ENCODE data around the gene HOXA3. TPM values are rescaled to one million over a fixed set of nuclear protein-coding genes. Genes with fewer than 3 reads are reported as not detected.

The HOXA3 gene
- total and polyA plus RNA-seq, 10 of the 15 experiments (the other 5 are each of a cell fraction or from before 2014, with no cell fraction given): 0.05 TPM; not detected in 9

DNA sequence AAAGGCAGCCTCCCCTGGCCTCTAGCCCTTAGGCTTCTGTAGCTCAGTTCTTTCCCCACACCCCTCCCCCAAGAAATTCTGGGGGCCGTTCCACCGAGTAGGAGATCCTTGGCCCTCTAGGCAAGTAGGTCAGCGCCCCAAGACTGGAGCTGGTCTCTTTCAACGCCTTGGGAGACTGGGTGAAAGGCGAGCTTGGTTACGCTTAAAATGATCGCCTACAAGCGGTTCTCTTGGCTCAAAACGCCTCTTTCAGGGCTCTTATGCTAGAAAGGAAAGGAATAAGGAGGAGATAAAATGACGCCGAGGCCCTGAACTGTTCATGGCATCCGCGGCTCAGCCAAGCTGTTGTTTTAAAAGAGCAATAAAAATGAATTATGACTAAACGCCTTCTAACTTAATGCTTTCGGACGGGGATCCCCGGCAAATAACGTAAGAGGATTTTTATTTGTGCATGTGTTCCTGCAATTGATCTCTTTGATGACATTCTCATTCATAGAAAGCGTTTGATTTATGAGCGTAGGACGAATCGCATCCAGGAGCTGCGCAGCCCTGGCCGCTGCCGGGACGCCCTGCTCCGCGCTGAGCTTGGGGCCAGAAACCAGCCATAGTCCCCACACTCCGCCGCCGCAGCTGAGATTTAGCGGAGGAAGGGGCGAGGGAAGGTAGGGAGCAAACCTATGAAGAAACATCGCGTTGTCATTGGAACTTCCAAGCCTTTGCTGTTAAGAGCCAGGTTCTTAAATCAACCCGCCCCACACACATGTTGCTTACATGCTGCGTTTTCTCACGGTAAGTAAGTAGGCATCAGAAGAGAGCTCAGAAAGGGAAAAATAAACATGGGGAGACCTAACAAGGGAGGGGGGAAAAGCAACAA, 53.6 kb downstream of the HOXA3 start:
- intact Hi-C loops (cut with micrococcal nuclease; ENCODE audit: unreplicated experiment): no loop called here
- no peak for TF ChIP-seq SPI1 (IDR thresholded peaks at IDR 0.05; ENCODE audit: borderline replicate concordance, insufficient read depth, low read depth, low read length)
- no peak for TF ChIP-seq POLR2A (IDR thresholded peaks at IDR 0.05; ENCODE audit: low read depth, low read length)
- TF ChIP-seq IRF4 (IDR thresholded peaks at IDR 0.05; ENCODE audit: low read depth, low read length): no peak
- Histone ChIP-seq H3K27ac (ENCODE audit: control insufficient read depth, insufficient read depth) (no peak overlapping the region), H3K4me2 (ENCODE audit: control insufficient read depth, insufficient read depth) (no peak overlapping the region), H3K79me2 (ENCODE audit: control insufficient read depth, insufficient read depth, low read length) (no peaks in the 10 kb centered on the region), H2AFZ (ENCODE audit: control insufficient read depth, low read depth, low read length) (no peak overlapping the region), H3K36me3 (ENCODE audit: control insufficient read depth in 2 of 2, insufficient read depth in 2 of 2, low read length in 1 of 2) (no peaks in the 10 kb centered on the region), H3K4me1 (ENCODE audit: control insufficient read depth, insufficient read depth, low read length) (peaks cover 6% of the 10 kb centered on the region), H3K27me3 (replicated peaks in 1 of 2; ENCODE audit: control insufficient read depth in 2 of 2, insufficient read depth in 2 of 2, low read length in 1 of 2) (peaks cover 3 to 4% of the 10 kb centered on the region in 2 experiments), H3K4me3 (no peak overlapping the region), H3K9ac (ENCODE audit: control insufficient read depth, insufficient read depth, low read length) (no peak overlapping the region), H4K20me1 (ENCODE audit: control insufficient read depth, insufficient read depth) (no peaks in the 10 kb centered on the region), H3K9me3 (replicated peaks; ENCODE audit: control insufficient read depth, insufficient read depth, low read length) (no peaks in the 10 kb centered on the region; the same call in 2 of the 3 replicates)
- in situ Hi-C loops (cut with MboI): no loop called here
- ATAC-seq (no peak), DNase-seq (ENCODE audit: low read depth, low spot score) (no peak), FAIRE-seq (no peak)
- POLR2A ChIA-PET: interaction anchor here (0.7 kb wide), 1 partner anchor 51 kb away, joined by 3 read pairs; no protein-coding TSS in a partner anchor
- 96% methylated on average over 38 of the region's 38 CpGs for WGBS (ENCODE audit: insufficient coverage, insufficient replicate concordance, low lambda C conversion rate, missing lambda C conversion rate)
- RAD21 ChIA-PET (ENCODE audit: unreplicated experiment): interaction anchor here (0.6 kb wide), 1 partner anchor 802 kb away, joined by 3 read pairs; no protein-coding TSS in a partner anchor
- CTCF ChIA-PET: interaction anchor here (0.6 to 1.5 kb wide), 4 partner anchors 7 to 245 kb away, joined by 3 to 5 read pairs (median 4); no protein-coding TSS in a partner anchor
- no TSS peak for BruUV-seq (replicated peaks)
- SMC1A ChIA-PET (ENCODE audit: uncharacterized antibody, unreplicated experiment): interaction anchor here (1.0 to 2.4 kb wide), 5 partner anchors 8 to 192 kb away, joined by 3 to 8 read pairs (median 3); no protein-coding TSS in a partner anchor

All from GM12878 (cell line).